Measurements from ENCODE around the gene JPH4.
"Not testable (repeated sequence)": the region's sequence is repeated elsewhere in the genome, so short reads cannot be mapped to it uniquely, and the experiment has no call there.

Gene JPH4

DNA sequence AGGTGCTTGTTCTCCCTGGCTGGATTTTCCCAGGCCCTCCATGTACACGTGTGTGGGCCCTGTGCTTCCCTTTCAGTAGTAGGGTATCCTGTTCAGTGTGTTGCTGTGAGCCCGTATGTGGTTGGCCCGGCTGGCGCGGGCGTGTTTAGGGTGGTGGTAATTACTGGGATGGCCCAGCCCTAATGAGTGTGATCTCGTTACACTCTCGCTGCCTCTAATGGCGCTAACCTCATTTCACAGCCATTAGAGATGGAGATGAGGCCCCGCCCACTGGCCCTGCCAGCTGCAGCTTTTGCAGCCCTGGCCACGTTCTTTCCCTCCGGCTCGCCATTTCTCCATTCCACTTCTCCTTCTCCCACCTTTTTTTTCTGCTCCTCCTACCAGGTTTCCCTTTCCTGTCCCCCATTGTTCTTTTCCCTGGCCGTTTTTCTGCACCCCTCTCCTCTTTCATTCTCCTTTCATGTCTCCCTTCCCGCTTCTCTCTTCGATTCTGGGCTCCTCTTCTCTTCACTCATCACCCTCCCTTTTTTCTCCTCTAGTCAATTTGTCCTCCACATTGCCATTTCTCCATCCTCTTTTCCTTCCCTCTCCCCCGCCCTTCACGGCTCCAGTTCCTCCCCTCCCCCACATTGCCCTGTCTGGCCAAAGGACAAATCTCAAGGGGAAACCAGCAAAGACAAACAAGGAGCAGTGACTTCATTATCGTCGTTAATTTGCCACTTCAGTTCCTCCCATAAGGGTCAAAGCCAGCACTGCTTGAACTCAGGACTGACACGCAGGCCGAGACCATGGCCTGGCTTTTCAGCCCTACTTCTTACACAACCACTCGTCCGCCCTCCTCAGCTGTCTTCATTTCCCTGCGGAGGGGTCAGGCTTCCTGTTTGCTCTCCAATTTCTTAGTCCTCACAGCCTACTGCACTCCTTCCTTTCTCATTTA is 33.8 kb downstream of the JPH4 start:
- no peak for DNase-seq

DNA sequence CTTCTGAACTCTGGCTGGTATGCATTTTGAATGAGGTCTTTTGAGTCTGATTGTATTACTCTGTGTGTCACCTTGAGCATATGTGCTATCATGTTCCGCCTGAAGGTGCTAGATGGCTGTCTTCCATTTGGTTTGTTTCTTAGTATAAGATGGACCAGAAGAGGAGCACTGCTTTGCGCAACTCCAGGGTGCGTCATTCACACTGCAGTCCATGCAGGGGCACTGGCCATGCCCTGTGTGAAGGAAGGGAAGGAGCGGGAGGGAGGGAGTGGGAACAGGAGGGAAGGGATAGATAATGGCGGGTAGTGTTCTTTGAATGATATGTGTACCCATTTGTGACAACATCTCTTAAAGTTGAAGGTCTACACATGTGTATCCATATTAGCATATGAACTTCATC is 35.2 kb downstream of the JPH4 start:
- DNase-seq = no peak

DNA sequence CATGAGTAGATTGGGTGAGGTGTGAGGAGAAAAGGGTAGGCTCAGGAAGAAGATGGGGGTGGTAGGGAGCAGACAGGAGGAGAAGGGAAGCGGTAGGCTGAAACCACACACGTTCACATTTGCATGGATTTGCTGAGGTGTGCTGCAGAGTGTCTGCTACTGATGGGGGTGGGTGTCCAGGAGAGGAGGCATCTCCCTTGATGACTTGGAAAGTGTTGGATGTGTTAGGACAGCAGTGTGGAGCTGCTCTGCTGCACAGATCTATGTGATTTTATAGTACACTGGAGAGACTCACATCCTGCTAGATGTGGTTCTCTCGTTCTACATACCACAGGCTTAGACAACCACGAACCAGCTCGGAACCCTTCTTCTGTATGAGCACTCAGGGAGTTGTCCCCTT is 36.3 kb downstream of the JPH4 start:
- DNase-seq = no peak

DNA sequence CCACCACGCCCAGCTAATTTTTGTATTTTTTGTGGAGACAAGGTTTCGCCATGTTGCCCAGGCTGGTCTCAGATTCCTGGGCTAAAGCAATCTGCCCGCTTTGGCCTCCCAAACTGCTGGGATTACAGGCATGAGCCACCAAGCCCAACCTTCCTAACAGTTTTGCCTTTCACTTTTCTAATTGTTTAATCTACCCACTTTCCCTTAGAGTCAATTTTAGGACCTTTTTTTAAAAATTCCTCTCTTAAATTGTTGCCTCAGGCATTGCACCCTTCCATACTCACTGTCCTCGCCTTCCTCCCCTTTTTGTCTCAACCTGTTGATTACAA is 38.5 kb downstream of the JPH4 start:
- no peak for DNase-seq

DNA sequence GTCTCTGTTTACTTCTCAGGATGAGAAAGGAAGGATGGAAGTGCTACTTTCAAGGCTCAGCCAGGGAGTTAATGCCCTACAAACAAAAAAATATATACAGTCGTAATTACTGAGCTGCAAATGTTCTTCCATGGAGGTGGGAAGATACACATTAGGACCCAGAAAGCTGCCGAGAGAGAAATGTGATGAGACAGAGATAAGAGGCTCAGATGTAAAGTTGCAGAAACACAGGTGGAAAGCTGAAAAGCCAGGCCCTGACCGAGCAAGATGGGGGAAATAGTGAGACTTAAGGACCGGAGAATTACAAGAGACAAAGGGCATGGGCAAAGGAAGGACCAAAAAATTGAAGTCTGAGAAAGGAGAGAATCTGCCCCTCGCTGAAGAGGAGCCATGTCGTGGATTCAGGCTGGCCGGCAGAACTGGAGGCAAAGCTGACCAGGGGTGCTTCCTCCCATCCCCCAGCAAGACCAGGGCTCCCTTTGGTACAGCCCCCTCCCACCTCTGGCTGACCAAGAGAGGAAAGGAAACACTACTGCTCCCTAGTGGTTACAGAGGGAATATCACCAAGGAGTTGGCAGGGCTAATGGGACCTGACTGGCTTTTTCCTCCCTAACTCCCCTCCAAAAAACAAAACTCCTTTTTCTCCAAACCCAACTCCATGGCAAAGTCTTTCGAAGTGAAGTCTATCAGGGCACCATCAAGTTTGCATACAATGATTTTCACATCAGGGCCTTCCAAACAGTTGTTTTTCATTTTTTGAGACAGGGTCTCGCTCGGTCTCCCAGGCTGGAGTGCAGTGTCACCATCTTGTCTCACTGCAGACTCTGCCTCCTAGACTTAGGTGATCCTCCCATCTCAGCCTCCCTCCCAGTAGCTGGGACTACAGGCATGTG is 39.1 kb downstream of the JPH4 start:
- no peak for DNase-seq

DNA sequence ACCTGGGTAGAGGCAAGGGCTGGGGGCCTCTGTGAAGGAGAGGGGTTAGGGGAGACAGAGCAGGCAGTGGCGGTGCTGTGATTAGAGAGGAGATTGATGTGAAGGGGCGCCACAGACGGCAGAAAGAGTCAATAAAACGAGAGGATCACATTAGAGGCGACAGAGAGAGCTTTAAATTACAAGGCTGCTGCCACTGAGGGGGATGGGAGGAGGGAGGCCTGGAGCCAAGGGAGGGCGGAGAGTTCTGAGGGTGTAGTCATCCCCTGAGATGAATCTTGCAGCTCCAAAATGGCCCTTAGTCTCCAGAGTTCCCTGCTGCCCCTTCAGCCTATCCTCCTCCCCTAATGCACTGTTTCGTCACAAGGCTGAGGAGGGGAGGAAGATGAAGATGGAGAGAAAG is 39.8 kb downstream of the JPH4 start:
- no peak for DNase-seq

DNA sequence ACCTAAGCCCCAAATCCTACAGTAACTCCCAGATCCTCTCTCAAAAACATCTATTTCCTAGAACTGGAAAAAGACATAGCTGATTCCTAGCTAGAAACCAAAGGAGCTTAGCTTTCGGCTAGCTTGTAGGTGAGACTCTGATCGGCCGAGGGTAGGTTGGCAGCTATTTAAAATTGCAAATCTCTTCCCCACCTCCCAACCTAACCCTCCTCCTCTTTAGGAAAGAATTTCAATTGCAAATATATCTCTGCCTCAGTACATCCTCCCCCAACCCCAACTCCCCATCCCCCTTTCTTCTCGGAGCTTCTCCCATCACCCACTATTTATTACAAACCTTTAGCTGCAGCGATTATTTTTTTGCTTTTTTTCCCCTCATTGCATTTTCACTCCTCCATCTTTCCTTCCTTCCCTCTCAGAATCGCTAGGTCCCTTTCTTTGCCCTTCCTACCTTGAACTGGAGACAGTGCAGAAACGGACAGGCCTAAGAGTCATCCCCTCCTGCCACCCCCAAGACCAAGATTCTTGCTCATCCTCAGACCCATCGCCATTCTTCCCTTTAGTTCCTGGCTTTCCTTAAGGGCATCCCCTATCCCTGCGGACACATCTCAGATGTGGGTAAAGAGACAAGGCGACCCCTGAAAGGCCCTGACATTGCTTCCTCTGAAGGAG is 40.4 kb downstream of the JPH4 start:
- DNase-seq = no peak

DNA sequence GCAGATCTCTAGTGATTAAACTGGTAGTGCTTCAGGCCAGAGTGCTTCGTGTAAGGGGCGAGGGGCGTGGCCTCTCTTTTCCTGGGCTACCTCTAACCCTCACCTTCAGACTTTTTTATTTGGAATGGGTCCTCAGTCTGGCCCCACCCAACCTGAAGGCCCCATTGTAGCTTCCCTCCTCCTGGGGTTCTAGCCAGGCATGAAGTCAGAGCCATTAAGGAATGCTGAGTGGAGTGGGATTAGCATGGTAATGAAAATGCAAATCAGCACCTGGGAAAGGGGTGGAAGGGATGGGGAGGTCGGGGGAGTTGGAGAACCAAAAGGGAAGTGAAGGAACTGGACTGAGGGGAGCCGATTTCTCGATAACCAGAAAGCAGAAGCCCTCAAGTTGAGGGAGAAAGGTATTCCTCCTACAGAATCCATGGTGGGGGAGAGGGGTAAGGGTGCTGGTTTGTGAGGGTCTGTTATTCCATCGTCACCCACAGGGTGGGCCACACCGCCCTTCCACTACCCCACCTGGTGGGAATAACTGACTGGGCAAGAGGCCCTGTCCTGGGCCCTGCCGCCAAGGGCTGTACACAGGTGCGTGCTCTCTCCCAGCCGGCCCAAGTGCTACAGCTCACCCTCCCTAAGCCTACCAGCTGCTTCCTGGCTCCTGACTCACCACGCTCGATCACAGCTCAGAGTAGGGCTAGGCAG is 41.1 kb downstream of the JPH4 start:
- DNase-seq = no peak

DNA sequence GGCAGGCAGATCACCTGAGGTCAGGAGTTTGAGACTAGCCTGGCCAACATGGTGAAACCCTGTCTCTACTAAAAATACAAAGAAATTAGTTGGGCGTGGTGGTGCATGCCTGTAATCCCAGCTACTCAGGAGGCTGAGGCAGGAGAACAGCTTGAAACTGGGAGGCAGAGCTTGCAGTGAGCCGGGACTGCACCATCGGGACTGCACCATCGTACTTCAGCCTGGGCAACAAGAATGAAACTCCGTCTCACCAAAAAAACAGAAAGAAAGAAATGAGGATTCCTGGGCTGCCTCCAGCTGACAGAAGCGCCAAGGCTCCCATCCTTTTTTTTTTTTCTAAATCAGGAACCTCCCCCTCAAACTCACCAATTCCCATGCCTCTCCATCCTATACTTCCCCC is 41.7 kb downstream of the JPH4 start:
- DNase-seq = not testable (repeated sequence)

DNA sequence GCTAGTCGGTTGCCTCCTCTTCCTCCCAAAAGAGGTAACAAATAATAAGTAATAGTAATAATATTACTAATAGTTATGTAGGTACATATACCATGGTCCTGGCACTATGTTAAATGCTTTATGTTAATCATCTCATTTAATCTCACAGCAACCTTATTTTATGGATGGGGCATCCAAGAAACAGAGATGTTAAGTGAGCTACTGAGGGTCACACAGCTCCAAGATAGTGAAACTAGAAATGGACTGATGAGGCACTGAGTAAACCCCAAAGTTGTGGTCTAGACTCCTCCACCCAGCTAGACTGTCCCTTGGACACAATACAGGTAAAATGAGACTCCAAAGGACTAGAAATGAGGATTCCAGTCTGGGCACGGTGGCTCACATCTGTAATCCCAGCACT is 42.1 kb downstream of the JPH4 start:
- DNase-seq = no peak

DNA sequence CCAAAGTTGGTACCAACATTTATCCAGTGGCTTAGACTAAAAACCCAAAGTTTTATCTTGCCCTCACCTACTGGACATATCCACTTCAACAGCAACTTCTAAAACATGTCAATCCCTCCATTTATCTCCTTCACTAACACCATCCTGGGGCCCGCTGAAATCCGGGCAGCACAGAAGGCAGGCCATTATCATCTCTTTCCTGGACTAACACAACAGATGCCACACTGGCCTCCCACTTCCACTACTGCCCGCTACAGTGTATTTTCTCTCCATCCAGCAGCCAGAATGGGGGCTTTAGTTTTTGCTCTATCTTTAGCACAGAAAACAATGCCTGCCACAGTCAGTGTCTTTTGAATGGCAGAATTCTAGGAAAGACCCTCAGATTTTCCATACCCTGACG is 42.6 kb downstream of the JPH4 start:
- no peak for DNase-seq

DNA sequence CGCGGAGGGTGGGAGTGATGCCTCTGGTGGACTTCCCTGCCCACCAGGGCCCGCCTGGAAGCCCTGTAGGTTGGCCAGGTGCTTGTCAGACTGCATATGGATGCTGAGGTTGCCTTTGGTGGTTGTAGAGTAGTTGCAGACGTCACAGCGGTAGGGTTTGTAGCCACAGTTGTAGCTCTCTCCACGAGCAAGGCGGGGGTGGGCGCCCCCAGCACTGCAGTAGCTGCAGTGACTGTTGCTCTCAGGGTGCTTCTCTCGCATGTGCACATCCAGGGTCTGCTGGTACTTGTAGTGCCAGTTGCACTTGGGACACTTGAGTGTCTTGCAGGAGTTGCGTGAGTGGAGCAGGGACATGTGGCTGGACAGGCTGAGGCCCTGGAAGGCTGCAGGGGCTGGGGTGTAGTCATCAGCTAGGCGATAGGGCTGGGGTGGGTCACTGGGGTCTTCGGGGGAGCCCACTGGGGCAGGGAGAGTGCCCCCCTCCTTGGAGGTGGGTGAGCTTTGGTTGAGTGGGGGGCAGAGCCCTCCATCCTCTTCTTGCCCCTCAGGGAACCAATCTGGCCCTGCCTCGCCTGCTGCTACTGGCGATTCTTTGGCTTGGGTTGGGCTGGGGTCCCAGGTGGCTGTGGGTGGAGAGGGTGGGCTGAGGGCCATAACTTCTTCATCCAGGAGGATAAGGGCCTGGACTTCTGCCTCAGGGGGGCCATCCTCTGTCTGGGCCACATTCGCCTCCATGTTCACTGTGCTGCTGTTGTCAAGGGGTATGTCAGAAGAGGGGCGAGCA is 44.7 kb downstream of the JPH4 start:
- no peak for DNase-seq

DNA sequence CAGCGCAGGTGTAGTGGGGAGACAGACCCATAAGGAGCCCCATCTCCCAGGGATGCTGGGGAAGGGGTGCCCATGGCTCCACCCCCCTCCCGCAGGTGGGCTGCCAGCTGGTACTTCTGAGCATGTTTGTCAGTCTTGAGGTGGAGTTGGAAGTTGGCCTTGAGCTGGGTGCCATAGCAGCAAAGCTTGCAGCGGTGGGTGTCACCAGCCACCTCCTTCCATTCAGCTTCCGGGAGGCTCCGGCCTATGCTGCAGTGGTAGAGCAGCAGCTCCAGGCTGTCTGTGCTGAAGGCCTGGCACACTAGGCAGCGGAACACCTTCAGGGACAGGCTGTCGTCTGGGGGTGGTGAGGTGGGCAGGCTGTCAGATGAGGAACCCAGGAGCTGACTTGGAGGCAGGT is 45.9 kb downstream of the JPH4 start:
- DNase-seq = no peak

DNA sequence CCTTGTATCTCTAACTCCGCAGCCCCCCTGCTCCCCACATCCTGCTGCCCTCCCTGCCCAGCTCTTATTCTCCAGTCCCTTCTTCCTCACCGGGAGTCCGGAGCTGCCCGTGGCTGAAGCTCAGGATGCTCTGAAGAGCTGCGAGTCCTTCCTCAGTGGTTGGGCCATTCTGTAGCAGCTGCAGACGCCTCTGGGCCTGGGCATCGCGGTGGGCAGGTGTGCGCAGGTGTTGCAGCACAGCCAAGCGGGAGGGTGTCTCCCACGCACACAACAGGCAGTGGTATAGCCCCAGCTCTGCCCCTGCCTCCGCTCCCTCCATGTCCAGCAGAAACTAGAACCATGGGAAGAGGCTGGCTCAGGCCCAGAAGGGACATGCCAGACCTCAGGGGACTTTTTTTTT is 47.2 kb downstream of the JPH4 start:
- DNase-seq = no peak

DNA sequence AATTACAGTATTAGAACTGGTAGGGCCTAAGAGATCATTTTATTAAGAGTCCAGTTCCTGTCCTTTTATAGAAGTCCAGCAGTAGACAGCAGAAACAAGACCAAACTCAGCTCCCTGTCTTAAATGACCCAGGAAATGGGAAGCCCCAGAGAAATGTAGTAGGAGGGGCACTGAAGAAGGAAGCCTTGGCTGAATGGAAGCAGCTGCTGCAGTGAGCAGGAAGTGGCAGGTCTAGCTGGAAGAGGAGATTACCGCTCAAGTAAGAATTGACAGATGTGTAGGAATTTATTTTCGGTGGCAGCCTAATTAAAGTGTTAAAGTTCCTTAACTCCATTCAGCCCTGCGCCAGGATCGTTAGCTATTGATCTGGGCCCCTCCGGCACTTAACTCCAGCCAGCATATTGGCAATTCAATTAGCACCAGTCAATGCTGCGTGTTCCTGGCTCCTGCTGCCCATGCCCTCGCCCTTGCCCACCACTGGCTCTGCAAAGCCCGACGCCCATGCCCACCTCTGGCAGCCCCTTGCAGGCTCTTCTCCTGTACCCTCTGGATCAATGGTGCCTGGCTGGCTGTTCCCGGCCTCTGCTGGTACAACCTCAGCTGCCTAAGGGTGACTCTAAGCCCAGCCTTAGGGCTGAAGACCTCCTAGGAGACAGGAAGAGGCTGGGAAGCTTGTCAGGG is 48.1 kb downstream of the JPH4 start:
- DNase-seq = no peak

DNA sequence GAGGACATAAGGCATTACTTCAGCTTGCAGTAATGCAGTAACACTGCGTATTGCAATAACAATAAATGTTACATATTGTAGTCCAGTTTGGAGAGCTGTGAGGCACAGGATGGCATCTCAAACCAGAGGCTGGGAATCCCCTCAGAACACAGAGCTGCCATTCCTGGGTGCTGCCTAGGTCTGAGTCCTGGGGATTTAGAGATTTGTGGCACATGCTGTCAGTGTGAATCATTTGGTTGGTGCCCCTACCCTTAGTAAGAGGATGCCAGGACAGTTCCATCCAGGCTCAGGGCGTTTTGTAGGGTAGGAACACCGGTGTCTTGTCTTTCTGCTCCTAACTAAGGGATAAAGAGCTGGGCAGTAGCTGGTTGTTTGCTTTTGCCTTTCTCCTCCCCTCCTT is 49.6 kb downstream of the JPH4 start:
- no peak for DNase-seq

DNA sequence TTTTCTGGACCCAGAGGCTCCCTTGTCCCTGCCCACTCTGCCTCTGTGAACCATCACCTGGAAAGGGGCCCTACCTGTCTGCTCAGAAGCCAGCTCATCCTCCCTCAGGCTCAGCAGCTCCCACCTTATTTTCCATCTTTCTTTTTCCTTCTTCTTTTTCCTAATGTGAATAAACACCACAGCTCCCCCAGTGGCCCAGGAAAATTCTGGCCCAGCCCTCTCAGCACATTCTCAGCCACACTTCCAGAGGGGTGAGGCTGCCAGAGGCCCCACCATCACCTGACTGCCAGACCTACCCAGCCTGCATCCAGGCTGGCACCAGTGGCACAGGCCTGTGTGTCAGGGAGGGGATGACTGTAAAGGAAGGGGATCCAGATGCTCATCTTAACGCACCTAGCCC is 50.0 kb downstream of the JPH4 start:
- no peak for DNase-seq

DNA sequence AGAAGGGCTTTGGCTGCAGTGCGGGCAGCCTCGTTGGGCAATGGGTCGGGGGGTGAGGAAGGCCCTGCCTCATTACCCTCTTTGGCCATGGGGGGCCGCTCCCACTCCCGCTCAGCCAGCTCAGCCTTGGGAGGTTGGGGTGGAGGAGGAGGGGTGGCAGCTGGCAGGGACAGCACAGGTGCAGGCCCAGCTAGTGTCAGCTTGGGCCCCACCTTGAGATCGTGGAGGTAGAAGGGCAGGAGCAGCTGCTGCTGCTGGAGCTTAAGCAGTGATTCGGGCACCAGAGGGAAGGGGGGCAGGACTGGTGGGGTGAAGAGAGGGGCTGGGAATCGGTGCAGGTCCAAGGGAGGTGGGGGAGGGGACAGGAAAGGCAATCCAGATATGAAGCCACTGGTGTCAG is 53.0 kb downstream of the JPH4 start:
- no peak for DNase-seq

DNA sequence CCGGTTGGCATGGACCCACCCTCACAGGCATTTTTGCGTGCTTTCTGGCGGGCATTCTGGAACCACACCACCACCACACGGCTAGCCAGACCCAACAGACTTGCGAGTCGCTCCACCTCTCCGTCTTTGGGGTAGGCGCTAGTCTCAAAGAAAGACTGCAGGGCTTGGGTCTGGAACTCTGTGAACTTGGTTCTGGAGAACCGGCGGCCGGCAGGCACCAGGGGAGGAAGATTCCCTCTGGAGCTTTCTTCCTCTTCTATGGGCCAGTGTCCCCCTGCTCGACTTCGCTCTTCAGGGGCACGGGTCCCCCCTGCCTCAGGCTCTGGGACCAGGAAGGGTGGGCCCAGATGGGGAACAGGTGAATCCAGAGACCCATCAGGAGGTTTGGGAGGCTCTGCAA is 53.6 kb downstream of the JPH4 start:
- DNase-seq = no peak

DNA sequence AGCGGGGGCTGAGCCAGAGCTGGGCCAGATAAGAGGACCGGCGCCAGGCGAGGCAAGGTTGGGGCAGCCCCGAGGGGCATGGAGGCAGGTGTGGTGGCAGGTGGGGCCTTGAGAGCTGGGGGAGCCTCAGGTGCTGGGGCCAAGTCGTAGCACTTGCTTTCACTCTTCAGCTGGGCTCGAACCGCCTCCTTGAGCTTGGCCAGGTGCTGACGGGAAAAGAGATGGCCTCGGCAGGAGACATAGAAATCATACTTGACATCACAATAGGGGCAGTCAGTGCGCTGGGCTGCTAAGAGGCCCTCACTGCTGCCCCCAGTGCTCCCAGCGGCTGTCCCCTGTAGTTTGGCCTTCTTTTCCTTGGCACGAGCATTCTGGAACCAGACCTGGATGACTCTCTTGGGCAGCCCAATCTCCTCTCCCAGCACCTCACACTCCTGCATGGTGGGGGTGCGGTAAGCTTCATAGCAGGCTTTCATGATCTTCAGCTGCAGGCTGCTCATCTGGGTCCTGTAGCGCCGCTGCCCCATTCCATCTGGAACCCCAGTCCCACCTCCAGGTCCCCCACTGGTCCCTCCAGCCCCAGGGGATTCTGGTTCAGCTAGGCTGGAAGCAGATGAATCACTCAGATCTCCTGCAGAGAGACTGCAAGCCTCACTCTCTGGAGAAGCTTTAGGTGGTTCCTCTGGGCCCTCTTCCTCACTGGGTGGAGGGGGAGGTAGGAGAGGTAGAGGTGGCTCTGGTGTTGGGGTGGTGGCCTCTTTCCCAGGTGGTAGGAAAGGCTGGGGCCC is 55.2 kb downstream of the JPH4 start:
- no peak for DNase-seq
